GM19351 (cell line): Measurements from ENCODE around the gene ACOT13.
"Not testable (repeated sequence)": the region's sequence is repeated elsewhere in the genome, so short reads cannot be mapped to it uniquely, and the experiment has no call there.

Experiments
- ATAC-seq: cut with Tn5 transposase; IDR thresholded peaks from one replicate; pipeline ENCODE4 v1.9.1; 2021; ENCODE audit warnings: mild to moderate bottlenecking, moderate library complexity; ENCODE audit not compliant: unreplicated experiment

The ACOT13 gene

GRCh38 chr6:24691550-24691949, 24.7 kb downstream of the ACOT13 start:
- no peak for ATAC-seq

- ATAC-seq, result no peak
Observed at GRCh38 chr6:24692003-24692402, 25.1 kb downstream of the ACOT13 start.

- ATAC-seq, result no peak
Observed at GRCh38 chr6:24692415-24692814, 25.5 kb downstream of the ACOT13 start.

GRCh38 chr6:24692848-24693592, 26.1 kb downstream of the ACOT13 start:
- ATAC-seq, result no peak

GRCh38 chr6:24694198-24694597, 27.3 kb downstream of the ACOT13 start:
- no peak for ATAC-seq

GRCh38 chr6:24695635-24696034, 28.8 kb downstream of the ACOT13 start:
- ATAC-seq, result peak; percentile 70

- no peak for ATAC-seq
Observed at GRCh38 chr6:24696097-24696496, 29.2 kb downstream of the ACOT13 start.

GRCh38 chr6:24699521-24700359, 32.9 kb downstream of the ACOT13 start:
- ATAC-seq, result no peak

- no peak for ATAC-seq
Observed at GRCh38 chr6:24702720-24703282, 35.9 kb downstream of the ACOT13 start.

GRCh38 chr6:24704468-24704867, 37.6 kb downstream of the ACOT13 start:
- no peak for ATAC-seq

- no peak for ATAC-seq
Observed at GRCh38 chr6:24708612-24709011, 41.7 kb downstream of the ACOT13 start.

- ATAC-seq, result no peak
Observed at GRCh38 chr6:24709014-24709711, 42.3 kb downstream of the ACOT13 start.

- no peak for ATAC-seq
Observed at GRCh38 chr6:24710519-24711303, 43.8 kb downstream of the ACOT13 start.

GRCh38 chr6:24716602-24717148, 49.8 kb downstream of the ACOT13 start:
- not testable (repeated sequence) for ATAC-seq

GRCh38 chr6:24718449-24719124, 51.7 kb downstream of the ACOT13 start:
- no peak for ATAC-seq

- peak; percentile 21 for ATAC-seq
Observed at GRCh38 chr6:24719125-24719971, 52.5 kb downstream of the ACOT13 start, which contains the start of gene C6orf62. C6orf62 (minus strand) TSS chr6:24719154; CDS start chr6:24718668, 486 bp downstream.

- no peak for ATAC-seq
Observed at GRCh38 chr6:24720131-24720603, 53.3 kb downstream of the ACOT13 start.
